HL-60 (cell line): ENCODE measurements around the gene VSNL1.

ENCODE experiments used
- DNase-seq, 2 experiments: peaks; one replicate each; pipeline ENCODE4 v3.0.0-alpha.2; 2010 to 2020; ENCODE audit warnings: low read depth in 1 of 2, low spot score in 1 of 2
- H3K27ac ChIP-seq: fragments of 250-450 bp; sonication (Bioruptor Pico); replicated peaks from 2 replicates; pipeline ENCODE4 v1.5.1; 2020; ENCODE audit warnings: mild to moderate bottlenecking, moderate library complexity
- H3K27me3 ChIP-seq: fragments of 250-450 bp; sonication (Bioruptor Pico); 2 replicates; pipeline ENCODE4 v1.5.1; 2021; ENCODE audit warnings: mild to moderate bottlenecking, moderate library complexity; ENCODE audit not compliant: insufficient read depth, poor library complexity, severe bottlenecking
- H3K4me3 ChIP-seq: replicated peaks from 2 replicates; pipeline ENCODE4 v1.5.1; 2011; ENCODE audit warnings: mild to moderate bottlenecking, control low read depth, low read length; ENCODE audit not compliant: insufficient read depth
- GABPA ChIP-seq: IDR thresholded peaks from 2 replicates; pipeline ENCODE4 v1.6.1; 2012; ENCODE audit warnings: low read depth
- POLR2AphosphoS5 ChIP-seq: IDR thresholded peaks from 2 replicates; pipeline ENCODE4 v1.6.1; 2012; ENCODE audit warnings: low read depth
- SPI1 ChIP-seq: IDR thresholded peaks from 2 replicates; pipeline ENCODE4 v1.6.1; 2012; ENCODE audit warnings: low read depth, mild to moderate bottlenecking, borderline replicate concordance
- TF ChIP-seq, protein P1 (sequence below): IDR thresholded peaks from one replicate; pipeline ENCODE4 v1.5.1; 2011; ENCODE audit warnings: low read length, control low read depth, inconsistent platforms; ENCODE audit not compliant: insufficient read depth
- TF ChIP-seq, protein P2 (sequence below): IDR thresholded peaks from 2 replicates; pipeline ENCODE4 v1.6.1; 2012; ENCODE audit warnings: low read depth; ENCODE audit not compliant: insufficient replicate concordance

The VSNL1 gene

DNA sequence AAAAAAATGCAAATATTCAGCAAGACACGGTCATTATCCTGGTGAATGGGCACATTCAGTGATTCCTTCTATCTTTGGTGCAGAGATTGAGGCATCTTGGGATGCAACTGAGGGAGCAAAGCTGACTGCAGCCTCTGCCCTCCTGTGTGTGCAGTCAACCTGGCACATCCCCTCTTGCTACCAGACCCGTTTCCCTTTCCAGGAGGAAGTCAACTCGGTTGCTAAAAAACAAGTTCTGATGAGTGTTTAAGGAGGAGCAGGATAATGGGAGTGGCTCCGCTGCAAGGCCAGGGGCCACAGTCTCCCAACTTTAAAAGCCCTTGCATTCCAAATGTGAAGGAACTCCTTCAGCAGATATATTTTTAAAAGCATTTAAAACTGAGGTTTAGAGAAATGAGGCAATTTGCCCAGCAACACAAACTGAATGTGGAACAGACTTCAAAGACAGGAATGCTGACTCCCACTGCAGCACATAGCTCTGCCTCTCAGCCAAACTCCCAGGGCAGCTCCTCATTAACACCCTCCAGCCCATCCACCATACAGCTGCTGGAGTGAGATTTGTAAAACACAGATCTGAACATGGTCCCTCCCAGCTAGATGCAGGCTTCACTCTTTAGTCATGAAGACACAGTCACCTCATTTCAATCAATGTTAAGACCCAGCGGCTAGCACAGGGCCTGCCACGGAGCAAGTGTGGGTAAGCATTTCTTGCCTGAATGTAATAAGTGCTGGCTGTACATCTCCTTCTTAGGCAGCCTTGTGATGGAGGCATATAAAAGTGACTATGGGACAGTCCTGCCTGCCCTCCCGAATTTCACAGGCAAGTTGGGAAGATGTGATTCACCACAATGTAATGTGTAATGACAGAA, 54.3 kb downstream of the VSNL1 start:
- no peak overlapping the region for H3K27ac ChIP-seq
- H3K4me3 ChIP-seq = no peak overlapping the region
- TF ChIP-seq SPI1 = no peak
- TF ChIP-seq, protein P1, sequence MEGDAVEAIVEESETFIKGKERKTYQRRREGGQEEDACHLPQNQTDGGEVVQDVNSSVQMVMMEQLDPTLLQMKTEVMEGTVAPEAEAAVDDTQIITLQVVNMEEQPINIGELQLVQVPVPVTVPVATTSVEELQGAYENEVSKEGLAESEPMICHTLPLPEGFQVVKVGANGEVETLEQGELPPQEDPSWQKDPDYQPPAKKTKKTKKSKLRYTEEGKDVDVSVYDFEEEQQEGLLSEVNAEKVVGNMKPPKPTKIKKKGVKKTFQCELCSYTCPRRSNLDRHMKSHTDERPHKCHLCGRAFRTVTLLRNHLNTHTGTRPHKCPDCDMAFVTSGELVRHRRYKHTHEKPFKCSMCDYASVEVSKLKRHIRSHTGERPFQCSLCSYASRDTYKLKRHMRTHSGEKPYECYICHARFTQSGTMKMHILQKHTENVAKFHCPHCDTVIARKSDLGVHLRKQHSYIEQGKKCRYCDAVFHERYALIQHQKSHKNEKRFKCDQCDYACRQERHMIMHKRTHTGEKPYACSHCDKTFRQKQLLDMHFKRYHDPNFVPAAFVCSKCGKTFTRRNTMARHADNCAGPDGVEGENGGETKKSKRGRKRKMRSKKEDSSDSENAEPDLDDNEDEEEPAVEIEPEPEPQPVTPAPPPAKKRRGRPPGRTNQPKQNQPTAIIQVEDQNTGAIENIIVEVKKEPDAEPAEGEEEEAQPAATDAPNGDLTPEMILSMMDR = no peak
- TF ChIP-seq, protein P2, sequence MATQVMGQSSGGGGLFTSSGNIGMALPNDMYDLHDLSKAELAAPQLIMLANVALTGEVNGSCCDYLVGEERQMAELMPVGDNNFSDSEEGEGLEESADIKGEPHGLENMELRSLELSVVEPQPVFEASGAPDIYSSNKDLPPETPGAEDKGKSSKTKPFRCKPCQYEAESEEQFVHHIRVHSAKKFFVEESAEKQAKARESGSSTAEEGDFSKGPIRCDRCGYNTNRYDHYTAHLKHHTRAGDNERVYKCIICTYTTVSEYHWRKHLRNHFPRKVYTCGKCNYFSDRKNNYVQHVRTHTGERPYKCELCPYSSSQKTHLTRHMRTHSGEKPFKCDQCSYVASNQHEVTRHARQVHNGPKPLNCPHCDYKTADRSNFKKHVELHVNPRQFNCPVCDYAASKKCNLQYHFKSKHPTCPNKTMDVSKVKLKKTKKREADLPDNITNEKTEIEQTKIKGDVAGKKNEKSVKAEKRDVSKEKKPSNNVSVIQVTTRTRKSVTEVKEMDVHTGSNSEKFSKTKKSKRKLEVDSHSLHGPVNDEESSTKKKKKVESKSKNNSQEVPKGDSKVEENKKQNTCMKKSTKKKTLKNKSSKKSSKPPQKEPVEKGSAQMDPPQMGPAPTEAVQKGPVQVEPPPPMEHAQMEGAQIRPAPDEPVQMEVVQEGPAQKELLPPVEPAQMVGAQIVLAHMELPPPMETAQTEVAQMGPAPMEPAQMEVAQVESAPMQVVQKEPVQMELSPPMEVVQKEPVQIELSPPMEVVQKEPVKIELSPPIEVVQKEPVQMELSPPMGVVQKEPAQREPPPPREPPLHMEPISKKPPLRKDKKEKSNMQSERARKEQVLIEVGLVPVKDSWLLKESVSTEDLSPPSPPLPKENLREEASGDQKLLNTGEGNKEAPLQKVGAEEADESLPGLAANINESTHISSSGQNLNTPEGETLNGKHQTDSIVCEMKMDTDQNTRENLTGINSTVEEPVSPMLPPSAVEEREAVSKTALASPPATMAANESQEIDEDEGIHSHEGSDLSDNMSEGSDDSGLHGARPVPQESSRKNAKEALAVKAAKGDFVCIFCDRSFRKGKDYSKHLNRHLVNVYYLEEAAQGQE = no peak
- no peak for TF ChIP-seq POLR2AphosphoS5
- no peak for TF ChIP-seq GABPA
- peaks cover 3% of the 10 kb centered on the region for H3K27me3 ChIP-seq
- DNase-seq = no peak

DNA sequence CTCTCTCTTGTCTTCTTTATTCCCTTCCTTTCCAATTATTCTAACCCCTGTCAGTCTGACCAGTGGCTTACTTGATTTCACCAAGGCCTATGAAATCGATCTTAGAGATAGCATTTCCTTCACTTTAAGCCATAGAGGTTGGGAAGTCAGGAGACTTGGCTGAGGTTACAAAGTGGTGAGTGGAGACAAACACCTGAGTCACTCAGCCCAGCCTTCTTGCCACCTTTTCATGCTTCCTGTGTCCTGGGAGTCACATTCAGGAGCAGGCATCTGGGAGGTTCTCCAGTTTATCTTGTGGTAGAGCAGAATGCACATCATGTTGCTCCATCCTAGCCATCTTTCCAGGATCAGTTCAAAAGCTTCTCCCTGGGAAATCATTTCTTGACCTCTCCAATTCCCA, 59.1 kb downstream of the VSNL1 start:
- TF ChIP-seq GABPA = no peak
- TF ChIP-seq SPI1 = no peak
- no peak for TF ChIP-seq POLR2AphosphoS5
- no peak for DNase-seq
- Histone ChIP-seq H3K27ac (no peak overlapping the region), H3K4me3 (no peak overlapping the region), H3K27me3 (peaks cover 3% of the 10 kb centered on the region)

DNA sequence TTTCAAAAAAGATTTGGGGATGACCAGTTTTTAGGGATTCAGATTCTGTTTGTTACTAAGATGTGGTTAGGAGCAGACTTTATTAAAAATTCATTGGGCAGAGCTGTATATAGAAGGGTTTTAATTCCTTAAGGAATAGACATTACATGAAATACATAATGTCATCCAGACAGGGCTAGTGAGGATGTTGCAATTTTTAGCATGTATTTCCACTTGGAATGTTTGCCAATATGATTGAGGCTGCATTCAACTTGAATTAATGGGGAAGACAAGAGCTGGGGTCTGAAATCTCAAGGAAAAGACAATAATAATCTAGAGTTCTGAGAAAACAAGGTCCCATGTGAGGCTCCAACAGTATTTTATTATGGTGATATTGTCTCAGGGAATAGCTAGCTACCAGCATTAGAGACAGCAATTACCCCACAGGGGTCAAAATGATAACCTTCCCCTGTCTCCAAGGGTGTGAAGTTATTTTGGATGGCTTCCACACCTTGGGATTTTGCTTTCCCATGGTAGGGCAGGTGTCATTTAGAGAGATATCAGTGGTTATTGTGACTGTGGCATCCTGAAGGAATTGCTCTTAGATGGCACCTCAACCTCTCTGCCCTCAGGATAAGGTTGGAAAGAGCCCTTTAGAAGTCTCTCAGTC, 60.2 kb downstream of the VSNL1 start:
- TF ChIP-seq SPI1 (no peak), GABPA (no peak), POLR2AphosphoS5 (no peak)
- TF ChIP-seq, protein P1 = no peak
- TF ChIP-seq, protein P2 = no peak

DNA sequence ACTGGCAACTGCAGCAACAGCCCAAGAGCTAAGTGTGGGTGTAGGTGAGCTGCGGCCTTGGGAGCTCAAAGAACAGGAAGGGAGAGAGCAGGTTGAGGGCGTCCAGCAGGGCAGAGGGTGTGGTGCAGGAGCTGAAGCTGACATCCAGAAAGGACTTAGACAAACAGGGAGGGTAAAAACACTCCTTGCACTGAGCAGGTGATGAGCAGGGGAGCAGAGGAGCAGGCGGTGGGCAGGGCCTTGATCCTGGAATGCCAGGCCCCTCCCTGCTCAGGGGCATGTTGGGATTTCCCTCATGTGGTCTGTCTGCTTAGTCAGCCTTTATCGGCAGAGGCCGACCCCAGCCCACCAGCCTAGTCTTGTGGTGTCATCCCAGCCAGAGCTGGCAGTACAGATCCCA, 63.6 kb downstream of the VSNL1 start:
- TF ChIP-seq SPI1 (no peak), POLR2AphosphoS5 (no peak), GABPA (no peak)
- TF ChIP-seq, protein P1 = no peak
- TF ChIP-seq, protein P2 = no peak
- no peaks in the 10 kb centered on the region for H3K27me3 ChIP-seq
- DNase-seq = no peak

More for the DNA sequence above, 60.2 kb downstream of the VSNL1 start:
- Histone ChIP-seq H3K27me3 (peaks cover 3% of the 10 kb centered on the region), H3K27ac (no peak overlapping the region), H3K4me3 (no peak overlapping the region)
- no peak for DNase-seq

More for the DNA sequence above, 63.6 kb downstream of the VSNL1 start:
- H3K4me3 ChIP-seq = no peak overlapping the region
- H3K27ac ChIP-seq = no peak overlapping the region
